Activated T-cell treated with anti-CD3 and anti-CD28 coated beads for 24 hours (primary cell): ENCODE measurements around the gene DYNC1LI1.

Source experiments
- DNase-seq: peaks from one replicate; pipeline ENCODE4 v3.0.0-alpha.2; 2020; ENCODE audit warnings: low read depth

Gene DYNC1LI1

DNA sequence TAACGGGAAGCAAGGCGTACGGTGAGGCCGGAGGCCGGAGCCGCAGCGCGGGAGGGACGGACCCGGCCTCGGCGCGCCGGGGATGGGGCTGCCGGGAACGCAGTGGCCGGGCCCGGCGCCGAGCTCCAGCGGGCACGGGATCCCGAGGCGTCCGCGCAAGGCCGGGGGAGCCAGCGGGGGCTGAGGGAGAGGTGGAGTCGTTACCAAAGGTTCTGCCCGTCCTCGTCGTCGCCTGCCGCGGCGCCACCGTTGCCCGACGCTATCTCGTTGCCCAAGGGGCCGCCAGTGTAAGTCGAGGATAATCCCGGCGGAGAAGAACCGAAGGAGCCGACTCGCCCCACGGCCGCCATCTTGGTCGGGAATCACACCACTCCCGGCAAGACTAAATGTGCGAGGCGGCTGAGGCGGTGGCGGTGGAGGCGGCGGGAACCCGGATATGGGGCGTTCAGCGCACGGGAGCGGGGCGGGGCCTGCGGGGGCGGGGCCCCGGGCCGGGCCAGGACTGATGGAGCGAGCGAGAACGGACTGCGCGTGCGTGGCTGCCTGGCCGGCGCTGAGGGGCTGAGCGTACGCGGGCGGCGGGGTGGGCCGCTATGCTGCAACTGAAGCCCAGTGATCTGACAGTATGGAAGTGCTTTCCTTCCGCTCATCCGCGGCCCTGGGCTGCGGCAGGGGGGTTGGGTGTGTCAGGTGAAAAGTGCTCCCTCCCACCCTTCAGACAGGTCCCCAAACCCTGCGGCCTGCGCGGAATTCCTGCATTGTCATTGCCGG is at the start of gene DYNC1LI1:
TSS of gene DYNC1LI1 (minus strand) at position 438 of the 771 bp plus-strand sequence. CDS start at position 350, 88 bp downstream.
- peak; percentile 92 for DNase-seq

DNA sequence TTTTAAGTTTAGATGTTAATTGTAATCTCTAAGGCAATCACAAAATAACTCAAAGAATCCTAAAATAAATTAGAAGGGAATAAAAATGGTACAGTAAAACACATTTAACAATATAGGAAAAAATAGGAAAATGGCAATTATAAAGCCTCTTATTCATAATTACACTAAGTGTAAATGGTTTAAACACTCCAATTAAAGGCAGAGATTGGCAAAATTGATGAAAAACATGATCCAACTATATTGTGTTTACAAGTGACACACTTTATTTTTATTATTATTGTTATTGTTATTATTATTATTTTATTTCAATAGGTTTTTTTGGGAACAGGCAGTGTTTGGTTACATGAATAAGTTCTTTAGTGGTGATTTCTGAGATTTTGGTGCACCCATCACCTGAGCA is 48.7 kb upstream of the DYNC1LI1 start:
- DNase-seq: no peak

DNA sequence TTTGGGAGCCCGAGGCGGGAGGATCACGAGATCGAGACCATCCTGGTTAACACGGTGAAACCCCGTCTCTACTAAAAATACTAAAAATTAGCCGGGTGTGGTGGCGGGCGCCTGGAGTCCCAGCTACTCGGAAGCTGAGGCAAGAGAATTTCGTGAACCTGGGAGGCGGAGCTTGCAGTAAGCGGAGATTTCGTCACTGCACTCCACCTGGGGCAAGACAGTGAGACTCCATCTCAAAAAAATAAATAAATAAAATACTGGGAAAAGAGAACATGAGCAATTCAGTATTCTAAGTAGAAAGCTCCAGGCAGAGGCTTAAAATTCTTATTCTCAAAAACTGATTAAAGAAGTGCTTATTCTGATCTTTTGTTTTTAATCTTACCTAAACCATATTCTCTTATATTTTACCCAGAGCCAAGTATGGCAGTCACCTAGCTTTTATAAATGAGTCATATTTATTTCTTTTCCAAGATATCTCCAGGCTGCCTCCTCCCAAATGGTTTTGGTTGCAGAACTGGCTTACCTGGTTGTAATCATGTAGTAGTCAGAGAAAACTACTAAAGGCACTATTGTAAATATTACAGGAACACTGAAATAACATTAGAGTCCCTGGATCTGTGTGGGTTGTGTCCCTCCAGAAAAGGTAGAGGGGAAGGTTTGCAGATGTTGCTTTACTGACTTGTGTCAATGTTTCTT is 45.8 kb upstream of the DYNC1LI1 start:
- no peak for DNase-seq

DNA sequence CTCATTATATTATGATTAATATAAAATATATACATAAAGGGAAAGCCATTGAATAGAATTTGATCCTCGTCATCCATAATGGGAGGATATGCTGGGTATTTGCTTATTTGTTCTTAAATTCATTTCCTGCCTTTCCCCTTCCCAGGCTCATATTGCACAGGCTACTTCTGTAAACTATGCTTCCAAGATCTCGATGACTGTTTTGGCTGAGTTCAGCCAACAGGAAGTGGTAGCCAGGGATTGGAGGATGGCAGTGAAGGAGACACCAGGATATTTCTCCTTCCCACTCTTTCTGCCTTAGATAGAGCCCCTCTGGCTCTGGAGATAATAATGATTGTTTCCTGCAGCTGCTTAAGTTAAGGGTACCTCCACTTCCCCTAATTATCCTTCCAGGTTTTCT is 44.3 kb upstream of the DYNC1LI1 start:
- no peak for DNase-seq

DNA sequence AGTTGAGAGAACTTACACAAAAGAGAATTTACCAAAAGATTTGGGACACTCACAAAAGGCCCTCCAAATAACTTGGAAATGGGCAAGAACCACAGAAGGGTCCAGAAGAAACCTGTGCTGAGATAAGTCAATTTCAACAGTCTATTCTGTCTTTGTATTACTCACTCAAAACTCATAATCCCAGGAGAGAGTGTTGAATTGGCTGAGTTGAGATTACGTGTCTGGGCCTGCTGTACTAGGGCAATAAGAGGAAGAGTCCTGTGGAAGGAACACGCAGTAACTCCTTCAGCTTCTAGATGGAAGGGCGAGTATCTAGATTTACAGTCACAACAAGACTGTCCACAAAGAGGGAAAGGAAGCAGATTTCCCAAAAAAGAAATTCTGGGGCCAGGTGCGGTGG is 42.5 kb upstream of the DYNC1LI1 start:
- no peak for DNase-seq

DNA sequence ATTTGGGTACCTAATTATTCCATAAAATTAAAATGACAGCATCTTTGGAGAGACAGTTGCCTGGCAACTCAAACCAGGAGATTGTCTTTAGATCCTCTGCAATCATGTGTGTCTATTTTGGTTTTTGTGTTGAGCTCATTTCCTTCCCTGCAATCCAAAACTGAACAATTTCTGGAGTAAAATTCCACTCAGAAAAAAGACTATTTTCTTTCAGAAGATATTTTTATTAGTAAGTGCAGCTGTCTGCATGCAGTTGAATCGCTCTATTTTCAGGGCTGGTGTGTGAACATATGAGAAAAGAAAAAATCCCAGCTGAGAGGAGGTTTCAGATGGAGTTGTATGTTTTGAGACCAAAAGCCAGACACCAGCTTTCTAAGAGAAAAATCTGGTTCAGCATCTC is 41.9 kb upstream of the DYNC1LI1 start:
- no peak for DNase-seq

DNA sequence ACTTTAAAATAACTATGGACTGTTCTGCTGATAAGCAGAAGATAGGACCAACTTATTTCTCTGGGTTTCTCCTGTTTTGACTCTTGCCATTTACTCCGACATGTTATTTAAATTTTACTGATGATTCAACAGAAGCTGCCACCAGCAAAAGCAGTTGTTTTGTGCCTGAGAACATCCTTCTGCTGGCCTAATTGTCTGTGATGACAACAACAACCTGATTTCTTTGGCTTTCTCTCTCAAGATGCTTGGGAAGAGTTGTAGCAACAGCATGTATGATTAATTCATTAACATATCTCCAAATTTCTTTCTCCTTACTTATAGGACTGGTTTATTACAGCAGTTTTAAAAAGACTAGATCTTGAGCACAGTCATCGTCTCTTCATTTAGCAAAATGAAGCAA is 36.9 kb upstream of the DYNC1LI1 start:
- DNase-seq: no peak

DNA sequence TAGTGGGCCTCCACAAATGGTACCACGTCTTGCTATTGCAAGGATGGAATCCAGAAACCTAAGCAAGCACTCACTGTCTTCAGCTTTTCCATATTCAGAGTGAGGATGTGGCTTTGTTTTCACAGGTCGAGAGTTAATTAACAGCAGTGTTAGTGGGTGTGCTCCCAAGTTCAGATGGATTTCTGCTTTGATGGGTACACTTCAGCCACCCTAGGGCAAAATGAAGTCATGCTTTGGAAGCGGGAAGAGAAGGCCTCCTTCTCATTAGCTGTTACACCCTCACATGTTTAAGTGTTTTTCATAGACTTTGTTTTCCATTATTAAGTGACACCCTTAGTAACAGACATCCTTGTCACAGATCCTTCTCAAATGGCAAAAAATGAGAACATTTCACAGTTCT is 36.3 kb upstream of the DYNC1LI1 start:
- no peak for DNase-seq

DNA sequence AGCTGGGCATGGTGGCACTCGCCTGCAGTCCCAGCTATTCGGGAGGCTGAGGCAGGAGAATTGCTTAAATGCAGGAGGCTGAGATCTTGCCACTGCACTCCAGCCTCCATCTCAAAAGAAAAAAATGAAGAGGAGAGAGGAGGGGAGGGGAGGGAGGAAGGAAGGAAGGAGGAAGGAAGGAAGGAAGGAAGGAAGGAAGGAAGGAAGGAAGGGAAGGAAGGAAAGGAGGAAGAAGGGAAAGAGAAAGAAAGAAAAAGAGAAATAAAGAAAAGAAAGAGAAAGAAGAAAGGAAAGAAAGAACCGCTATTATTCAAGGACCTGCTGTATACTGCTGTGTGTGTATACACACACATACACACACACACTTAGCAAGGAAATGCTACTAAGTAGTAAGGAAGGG is 35.6 kb upstream of the DYNC1LI1 start:
- DNase-seq: no peak

DNA sequence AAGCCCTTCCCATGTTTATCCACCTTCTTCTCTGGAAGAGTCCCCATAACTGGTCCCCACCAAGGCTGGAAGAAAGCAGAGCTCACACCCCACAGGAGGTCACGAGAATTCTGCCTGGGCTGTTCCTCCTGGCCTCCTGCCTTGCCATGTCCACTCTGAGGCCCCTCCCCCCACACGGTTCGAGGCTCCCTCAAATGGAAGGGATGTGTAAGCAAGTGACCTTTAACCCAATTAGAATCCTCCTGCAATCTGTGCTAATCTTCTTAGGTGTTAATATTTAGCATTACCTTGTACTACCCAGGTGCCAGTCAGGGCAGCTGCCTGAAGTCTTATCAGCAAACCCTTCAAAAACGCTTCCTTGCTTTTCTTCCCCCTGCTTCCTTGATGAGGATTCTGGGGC is 32.4 kb upstream of the DYNC1LI1 start:
- DNase-seq: no peak

DNA sequence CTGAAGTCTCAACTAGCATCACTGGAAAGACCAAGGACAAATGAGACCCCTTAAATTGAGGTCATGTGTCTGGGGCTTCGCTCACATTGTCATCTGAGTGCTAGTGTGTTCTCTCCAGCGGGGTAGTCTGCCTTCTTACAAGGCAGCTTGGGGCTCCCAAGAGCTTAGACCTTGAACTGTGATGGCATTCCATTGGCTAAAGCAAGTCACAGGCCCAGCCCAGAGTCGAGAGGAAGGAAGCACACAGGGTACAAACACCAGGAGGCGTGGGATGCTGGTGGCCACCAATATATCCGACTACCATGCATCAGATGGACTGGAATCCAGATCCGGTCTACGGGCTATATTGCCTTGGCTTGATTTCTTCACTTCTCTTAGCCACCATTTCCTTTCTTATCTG is 31.5 kb upstream of the DYNC1LI1 start:
- no peak for DNase-seq

DNA sequence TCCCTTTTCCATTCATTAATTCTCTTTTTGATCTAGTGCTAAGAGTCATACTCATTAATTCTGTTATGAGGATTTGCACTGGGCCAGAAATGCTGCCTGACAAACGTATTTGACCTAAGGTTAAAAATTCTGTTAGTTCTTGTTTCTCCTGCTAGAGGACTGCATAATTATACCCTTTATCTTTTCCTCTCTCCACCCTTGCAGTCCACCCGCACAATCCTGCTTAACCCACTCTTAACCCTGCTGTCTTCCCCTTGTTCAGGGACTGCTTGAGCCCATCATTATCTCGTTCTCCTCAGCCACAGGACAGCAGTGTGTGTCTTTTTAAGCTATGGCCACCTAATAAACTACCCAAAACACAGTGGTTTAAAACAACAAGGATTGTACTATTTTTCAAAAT is 31.1 kb upstream of the DYNC1LI1 start:
- no peak for DNase-seq

DNA sequence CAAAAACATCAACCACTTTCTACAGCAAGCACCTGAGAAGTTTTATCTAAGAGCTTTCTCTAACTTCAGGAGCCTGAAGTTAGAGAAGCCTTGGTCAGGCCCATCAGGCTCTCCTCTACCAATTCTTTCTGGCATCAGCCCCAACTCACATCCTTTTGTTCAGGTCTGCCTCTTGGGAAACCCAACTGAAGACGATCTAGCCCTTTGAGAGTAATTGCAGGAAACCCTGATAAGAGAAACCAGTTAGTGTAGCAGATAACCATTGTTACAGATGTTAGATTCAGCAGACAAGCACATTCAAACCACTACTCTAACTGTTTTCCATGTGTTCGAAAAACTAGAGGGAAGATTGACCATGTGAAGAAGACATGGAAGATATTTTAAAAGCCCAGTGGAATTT is 27.0 kb upstream of the DYNC1LI1 start:
- no peak for DNase-seq

DNA sequence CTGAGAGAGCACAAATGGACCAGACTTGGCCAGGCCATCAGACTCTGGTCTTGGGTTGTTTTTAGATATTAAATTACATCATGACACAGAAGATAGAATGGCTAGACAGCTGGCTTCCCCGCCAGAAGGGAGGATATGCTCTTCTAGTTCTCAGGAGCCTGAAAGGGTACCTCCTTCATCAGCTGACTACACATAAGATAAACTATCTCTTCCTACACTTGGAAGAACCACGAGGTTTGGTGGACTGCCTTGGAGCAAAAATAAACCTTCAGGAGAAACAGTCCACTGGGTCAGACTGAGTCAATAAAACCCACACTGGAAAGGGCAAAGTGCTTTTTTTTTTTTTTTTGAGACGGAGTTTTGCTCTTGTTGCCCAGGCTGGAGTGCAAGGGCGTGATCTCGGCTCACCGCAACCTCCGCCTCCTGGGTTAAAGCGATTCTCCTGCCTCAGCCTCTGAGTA is 26.3 kb upstream of the DYNC1LI1 start:
- no peak for DNase-seq

DNA sequence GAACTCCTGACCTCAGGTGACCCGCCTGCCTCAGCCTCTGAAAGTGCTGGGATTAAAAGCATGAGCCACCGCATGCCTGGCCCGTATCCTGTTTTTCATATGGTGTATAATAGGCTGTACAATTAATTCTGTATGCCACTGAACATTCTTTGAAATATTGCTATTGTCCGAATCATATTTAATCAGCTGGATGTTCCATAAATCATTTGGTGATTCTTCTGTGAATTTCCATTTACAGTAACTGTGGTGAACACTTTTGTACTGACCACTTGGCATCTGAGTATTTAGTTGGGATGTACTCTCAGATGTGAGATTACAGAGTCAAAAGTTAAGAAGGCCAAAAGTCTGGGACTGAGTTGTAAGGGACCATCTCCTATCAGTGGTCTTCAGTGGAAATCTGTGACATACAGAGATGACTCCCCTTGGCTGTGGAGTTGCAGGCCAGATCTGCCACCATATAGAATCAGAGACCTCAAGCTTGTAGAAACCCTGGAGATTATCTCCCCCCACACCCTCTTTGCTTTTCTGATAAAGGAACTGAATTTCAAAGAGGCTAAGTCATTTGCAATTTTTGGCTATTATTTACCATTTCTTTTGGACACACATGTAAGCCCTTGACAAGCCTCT is 25.7 kb upstream of the DYNC1LI1 start:
- DNase-seq: no peak

DNA sequence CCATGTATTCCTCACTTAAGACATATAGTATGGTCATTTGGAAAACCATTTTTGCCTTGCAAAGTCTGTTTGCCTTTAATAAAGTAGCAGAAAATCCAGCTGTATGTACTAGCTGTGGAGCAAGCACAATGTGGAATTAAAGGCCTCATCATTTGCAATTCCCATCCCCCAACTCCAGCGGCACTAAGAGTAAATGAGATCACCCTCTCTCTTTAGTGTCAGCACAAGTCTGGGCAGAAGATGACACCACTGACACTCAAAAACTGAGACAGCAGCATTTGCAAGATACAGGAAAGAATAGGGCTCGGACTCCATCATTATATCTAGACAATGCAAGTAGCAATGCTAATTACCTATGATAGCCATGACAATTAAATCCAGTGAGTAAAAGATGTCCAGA is 24.7 kb upstream of the DYNC1LI1 start:
- DNase-seq: no peak

DNA sequence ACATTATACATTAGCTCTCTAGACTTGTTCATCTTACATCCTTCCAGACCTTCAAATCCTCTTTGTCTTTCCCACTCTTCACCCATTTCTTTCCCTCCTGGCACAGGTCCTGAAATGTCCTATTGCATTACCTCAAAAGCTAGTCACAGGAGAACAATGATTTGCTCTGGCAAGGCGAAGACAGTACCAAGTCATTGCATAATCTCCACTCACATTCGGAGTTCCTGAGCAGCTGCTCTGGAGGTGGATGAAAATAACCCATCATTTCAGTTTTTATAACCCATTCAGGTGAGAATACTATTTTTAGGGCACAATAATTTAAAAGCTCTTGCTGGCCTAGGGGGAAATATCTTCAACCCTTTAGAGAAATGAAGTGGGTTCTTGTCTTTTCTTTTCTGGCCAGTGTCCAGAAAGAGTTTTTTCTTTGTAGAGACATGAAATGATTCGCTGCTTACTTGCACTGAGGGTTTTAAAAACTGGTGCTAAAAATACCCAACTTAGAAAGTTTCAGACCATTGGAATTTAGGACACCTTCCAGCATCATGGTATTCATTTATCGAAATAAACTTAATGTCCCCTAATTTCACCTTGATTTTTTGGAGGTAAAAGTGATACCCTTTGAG is 23.4 kb upstream of the DYNC1LI1 start:
- no peak for DNase-seq

DNA sequence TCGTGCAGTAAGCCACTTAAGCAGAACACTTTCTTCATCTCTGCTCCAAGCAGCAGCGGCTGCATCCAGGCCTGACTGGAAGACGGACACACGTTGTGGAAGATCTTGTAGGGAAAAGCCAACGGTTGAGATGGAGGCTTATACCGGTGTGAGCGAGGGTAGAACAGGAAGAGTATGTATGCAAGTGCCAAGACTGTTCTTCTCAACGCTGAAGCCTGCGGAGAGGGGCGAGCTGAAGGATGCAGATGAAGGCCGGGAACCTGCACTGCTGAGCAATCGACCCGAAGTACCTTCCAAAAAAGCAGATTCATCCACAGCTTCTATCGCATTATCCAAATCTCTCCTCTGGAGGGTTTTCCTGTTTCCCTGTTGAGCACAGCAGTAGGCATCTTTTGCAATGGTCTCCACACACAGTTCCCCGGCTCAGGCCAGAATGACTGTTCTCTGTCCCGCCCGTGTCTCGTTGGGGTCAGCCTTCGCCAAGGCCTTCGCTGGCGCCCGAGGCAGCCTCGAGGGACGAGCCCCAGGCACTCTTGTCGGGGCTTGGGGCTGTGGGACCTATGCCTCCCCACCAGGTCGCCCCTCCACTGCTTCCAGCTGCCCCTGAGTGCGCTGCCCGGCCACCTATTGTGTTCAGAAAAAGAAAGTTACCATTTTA is 22.2 kb upstream of the DYNC1LI1 start:
- DNase-seq: no peak

DNA sequence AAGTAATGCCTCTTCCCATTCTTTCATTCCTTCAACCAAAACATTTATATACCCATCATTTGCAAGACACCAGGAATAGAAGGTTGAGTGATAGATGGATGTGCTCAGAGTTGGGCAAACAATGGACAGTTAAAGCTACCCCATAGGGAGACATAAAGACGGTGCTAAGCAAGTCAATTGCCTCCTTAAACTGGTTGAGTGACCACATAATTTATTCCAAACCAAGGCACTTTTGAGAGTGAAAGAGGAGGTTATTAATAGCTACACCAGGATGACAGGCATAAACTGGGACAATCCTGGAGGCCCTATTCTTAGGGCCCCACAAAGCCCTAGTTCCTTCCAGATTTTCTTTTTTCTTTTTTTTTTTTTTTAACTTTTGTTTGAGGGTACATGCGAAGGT is 21.4 kb upstream of the DYNC1LI1 start:
- no peak for DNase-seq

DNA sequence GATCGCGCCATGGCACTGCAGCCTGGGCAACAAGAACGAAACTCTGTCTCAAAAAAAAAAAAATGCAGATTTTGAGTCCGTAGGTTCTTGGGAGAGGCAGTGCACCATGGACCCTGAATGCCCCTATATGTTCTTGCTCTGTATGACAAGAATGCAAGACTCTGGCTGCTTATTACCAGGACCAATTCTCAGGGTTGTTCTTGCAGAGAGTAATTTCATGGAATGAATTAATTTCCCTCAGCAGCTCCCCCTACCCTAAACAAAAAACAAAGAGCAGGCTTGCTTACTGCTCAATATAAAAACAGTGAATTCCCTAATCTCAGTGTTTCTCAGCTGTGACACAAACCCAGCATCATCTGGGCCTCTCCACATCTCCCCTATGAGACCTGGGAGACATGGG is 20.5 kb upstream of the DYNC1LI1 start:
- no peak for DNase-seq

DNA sequence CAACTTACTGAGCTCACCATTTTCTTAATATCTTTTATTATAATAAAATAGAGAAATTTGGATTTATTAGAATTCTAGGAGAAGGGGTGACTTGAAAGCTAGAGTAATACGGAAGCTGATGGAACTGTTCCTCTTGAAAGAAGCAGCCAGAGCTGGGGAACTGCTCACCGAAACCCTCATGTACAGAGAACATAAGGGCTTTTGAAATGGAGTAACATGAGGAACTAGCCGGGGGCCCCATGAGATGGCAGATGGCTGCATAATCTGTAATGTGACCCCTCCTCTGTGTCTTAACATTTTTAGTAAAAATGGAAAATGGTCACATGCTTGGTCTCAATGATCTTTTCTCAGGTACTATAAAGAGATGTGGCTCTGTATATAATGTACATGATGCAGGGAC is 15.7 kb upstream of the DYNC1LI1 start:
- DNase-seq: no peak

DNA sequence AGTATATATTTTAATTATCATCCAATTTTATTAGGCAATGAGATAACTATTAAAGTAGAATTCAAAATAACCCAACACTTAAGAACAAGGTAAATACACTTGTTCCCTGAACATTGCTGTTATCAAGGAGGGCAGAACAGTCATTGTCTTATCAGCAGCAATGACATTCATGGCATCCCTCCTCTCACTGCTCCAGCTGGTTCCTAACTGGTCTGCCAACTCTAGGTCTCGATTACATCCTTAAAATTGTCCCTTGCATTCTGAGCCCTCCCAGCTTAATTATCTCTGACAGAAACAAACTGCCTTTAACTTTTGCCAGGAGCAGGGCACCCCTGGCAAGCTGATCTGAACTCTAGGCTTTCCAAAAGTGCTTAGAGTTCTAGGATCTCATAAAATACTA is 14.0 kb upstream of the DYNC1LI1 start:
- DNase-seq: no peak
